G401.6 (cell line): ENCODE data around the gene PKLR.

ENCODE experiments used
- FAIRE-seq: peaks from 2 replicates; lab custom pipeline; 2012; peaks lifted over from hg19 to GRCh38; lab: Jason Lieb, UNC

The PKLR gene

DNA sequence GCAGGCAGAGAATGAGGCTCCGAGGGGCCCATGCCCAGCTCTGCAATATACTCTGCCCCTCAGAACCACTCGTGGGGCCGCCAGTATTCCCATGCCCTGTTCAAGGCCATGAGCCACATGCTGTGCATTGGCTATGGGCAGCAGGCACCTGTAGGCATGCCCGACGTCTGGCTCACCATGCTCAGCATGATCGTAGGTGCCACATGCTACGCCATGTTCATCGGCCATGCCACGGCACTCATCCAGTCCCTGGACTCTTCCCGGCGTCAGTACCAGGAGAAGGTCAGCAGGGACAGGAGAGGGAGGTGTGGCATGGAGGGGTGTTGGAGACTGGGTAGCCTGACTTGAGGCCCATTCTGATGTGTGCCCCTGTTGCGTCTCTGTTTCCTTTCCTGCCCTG, 16.8 kb downstream of the PKLR start:
- no peak for FAIRE-seq

DNA sequence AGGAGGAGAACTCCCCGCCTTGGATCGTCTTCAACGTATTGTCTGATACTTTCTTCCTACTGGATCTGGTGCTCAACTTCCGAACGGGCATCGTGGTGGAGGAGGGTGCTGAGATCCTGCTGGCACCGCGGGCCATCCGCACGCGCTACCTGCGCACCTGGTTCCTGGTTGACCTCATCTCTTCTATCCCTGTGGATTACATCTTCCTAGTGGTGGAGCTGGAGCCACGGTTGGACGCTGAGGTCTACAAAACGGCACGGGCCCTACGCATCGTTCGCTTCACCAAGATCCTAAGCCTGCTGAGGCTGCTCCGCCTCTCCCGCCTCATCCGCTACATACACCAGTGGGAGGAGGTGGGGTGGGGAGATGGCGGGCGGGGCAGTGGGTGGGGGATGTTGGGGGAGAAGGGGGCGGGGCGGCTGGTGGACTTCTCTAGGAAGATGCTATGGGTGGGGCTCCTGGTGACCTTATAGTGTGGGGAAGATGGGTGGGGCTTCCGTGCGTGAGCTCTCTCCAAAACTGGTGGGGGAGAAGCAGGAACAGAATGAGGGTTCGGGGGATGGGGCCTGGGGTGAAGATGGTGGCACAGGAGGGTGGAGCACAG, 18.6 kb downstream of the PKLR start:
- no peak for FAIRE-seq

DNA sequence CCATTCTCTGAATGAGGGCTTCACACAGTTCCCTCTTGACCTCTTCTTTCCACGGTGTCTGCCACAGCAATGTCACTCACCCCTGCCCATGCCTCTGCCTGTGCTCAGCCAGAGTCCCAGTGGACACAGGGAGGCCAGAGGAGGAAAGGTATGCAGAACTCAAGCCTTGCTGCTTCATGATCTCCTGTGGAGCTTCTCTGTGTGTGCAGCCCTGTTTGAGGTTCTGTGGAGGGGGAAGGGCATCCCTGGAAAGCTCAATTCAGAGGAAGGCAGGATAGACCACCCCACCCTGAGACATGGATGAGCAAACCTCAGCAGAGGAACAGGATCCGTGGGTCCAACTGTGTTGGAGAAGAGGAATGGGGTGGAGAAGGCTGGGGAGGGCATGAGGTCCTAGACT, 22.0 kb downstream of the PKLR start:
- no peak for FAIRE-seq

- no peak for FAIRE-seq
Observed at GRCh38 chr1:155278689-155279160, 22.5 kb downstream of the PKLR start.

GRCh38 chr1:155277902-155278688, 23.1 kb downstream of the PKLR start:
- no peak for FAIRE-seq

DNA sequence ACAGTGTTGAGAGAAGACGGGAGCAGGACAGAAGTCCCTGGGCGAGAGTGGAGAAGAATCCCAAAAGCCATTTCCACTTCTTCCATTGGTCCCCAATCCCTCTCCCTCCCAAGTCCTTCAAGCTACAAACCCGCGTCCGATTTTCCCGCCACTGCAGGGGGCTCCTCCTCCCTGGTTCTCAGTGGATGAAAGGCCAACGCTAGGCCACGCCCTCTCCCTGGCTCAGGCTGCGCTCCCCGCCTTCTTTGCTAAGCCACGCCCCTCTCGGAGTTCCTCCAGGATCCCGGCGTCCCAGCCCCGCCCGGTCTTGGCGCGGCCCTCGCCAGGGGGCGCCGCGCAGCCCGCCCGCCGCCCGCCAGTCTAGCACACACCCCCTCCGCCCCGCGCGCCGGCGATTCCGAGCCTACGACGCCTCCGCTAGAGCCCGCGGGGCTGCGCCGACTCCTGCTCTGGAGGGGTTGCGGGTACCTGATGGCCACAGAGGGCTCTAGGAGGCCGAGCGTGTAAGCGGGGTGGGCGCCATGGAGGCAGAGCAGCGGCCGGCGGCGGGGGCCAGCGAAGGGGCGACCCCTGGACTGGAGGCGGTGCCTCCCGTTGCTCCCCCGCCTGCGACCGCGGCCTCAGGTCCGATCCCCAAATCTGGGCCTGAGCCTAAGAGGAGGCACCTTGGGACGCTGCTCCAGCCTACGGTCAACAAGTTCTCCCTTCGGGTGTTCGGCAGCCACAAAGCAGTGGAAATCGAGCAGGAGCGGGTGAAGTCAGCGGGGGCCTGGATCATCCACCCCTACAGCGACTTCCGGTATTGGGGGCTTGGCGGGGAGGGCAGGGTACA, 24.0 kb downstream of the PKLR start, which contains the start of gene HCN3:
Gene HCN3, plus strand, starts transcription at position 394 of the 832 bp plus-strand sequence. Its CDS starts 128 bp downstream, at position 522.
- peak; percentile 62 for FAIRE-seq

- peak; percentile 93 for FAIRE-seq
Observed at GRCh38 chr1:155273343-155274245, 27.6 kb downstream of the PKLR start, which contains the start of gene CLK2. Gene CLK2, minus strand, starts transcription at chr1:155273504. Its CDS starts 2,527 bp downstream, at chr1:155270977.

- no peak for FAIRE-seq
Observed at GRCh38 chr1:155272466-155273342, 28.5 kb downstream of the PKLR start.

- no peak for FAIRE-seq
Observed at GRCh38 chr1:155269381-155269780, 31.9 kb downstream of the PKLR start.

GRCh38 chr1:155268630-155269029, 32.6 kb downstream of the PKLR start:
- no peak for FAIRE-seq

DNA sequence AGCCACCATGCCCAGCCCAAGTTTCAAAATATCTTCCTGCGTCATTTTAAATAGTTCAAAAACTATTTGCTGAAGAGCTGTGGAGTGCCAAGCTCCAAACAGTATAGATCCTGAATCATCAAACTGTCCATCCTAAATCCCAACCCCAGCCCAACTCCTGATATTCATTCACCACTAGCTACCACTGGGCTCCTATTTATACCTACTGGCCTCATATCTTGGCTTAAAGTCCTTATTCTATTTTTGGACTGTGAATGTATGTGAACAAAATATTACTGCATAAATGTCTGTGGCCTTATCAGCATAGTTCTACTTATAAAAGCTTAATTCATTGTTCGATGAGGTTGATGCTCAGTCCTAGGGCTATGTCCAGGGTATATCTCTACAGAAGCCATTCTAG, 33.9 kb downstream of the PKLR start:
- no peak for FAIRE-seq

- no peak for FAIRE-seq
Observed at GRCh38 chr1:155266553-155266952, 34.7 kb downstream of the PKLR start.

DNA sequence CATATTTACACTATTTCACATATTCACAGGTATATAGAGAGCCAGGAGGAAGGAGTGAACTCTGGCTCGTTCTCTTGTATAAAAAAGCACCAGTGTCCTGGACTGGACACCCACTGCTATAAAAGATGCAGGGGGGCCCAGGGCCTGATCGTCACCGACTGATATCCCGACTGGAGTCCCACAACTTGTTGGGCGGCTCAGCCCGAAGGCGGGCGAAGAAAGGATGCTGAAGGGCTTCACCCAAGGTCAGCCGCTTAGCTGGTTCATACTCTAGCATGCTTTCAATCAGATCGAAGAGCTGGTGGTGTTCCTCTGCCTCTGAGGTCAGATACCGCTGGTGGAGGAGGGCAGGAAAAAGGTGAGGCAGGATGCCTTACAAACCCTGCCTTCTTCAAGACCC, 38.2 kb downstream of the PKLR start:
- FAIRE-seq, result no peak

DNA sequence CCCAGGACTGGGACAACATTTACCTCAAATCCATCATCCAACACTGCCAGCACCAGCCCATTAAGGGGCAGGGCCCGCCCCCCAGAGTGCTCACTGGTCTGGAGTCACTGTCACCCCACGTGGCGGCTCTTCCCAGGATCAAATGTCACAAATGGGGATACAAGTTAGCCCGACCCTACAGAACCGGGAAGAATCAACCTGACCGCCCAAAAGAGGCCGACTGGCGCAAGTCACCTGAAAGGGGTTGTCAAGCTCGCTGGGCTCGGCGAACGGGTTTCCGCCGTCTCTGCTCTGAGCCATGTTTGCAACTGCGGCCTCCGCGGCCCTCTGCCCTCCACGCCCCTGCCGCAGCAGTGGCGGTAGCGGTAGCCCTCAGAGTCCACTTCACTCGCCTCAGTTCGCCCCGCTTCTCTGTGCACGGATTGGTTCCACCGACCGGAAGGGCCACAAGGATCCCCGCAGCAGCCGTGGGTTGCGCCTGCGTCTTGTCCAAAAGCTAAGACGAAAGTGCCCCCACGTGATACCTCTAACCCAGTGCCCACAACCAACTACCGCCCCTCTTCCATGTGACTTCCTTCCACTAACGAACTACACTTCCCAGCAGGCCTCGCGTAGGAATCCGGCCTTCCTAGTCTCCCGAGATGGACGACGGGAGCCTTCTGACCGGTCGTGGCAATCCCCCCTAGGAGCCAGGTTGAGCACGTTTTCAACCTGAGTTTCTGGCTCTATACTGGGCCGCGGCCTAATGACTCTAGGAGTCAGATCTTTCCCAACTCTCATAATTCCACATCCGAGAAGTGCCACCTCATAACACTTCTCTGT, 39.2 kb downstream of the PKLR start, which contains the start of gene SCAMP3:
Gene SCAMP3, minus strand, starts transcription at position 509 of the 822 bp plus-strand sequence. Its CDS starts 209 bp downstream, at position 300.
- FAIRE-seq, result peak; percentile 97

DNA sequence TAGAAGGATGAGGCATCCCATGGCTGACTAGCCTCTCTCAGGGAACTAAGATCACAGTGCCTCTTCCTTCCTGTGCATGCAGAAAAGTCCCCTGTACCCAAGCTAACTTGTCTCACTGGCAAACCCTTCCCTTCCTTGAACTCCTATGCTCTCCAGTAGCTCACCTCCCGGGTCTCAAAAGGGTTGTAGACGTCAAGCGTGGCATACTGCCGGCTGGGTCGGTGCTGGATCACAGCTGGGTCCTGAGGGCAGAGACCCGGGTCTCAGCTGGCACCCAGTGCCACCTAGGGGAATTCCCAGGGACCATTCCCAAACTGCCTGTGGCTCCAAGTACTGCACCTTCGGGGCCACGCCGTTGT, 39.8 kb downstream of the PKLR start:
- no peak for FAIRE-seq

DNA sequence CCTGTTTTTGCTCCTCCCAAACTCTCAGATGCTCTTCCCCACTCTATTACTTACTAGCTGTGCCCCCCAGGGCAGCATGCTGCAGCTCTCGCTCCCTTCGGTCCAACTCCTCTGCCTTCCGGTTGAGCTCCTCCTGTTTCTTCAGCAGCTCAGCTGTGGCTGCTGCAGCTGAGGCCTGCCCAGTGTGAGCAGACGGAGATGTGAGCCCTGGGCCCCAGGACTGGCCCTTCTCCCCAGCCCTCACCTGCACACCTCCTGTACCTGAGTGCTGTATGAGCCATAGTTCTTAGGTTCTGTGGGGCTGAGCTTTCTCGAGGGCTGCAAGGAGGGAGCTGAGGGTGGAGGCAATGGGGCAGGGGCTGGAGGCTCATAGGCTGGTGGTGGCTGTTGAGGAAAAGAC, 41.0 kb downstream of the PKLR start:
- FAIRE-seq, result no peak

DNA sequence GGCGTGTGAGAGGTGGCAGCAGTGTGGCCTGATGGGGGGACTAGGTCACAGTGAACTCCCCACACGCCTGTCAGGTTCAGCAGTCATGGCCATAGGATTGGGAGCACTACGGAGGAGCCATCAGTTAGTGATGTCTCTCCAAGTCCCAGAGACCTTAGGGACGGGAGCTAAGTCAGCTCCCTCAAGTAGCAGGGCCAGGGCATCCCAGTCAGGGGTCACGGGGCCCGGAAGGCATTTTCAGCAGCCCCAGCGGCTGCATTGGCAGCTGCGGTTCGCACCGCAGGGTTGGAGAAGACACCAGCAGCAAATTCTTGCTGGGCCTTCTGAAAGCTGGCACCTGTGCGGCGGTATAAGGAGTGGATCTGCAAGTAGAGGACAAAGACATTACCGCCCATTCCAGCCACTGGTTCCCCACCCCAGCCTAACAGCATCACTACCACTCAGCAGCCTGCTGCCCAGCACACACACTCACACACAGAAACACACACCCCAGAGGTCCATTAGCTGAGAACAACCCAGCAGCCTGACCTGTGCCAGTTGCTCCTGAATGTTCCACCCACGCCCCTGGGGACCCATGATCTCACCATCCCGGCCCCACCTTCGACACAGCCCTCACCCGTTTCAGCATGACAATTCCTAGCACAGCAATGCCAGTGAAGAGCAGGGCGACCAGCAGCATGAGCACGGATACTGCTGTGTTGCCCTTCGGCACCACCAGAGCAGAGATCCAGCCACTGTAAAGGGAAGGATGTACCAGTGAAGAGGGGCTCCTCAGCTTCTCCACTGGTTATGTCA, 45.0 kb downstream of the PKLR start:
- no peak for FAIRE-seq

GRCh38 chr1:155255243-155256007, 45.8 kb downstream of the PKLR start, which contains the start of gene ENTREP3:
Gene ENTREP3, minus strand, starts transcription at chr1:155255483. Its CDS starts 606 bp downstream, at chr1:155254877.
- FAIRE-seq, result peak; percentile 90
